H54 (cell line): Measurements from ENCODE around the gene KRTAP6-3.

Experiments
- DNase-seq: peaks from one replicate; pipeline ENCODE4 v3.0.0; 2011; ENCODE audit warnings: low spot score, mixed read lengths; ENCODE audit not compliant: insufficient read length
- FAIRE-seq: peaks from 3 replicates; lab custom pipeline; 2011; peaks lifted over from hg19 to GRCh38; lab: Jason Lieb, UNC
- POLR2A ChIP-seq: IDR thresholded peaks from 2 replicates; pipeline ENCODE4 v1.6.1; 2011; ENCODE audit warnings: low read depth, mild to moderate bottlenecking, low read length

KRTAP6-3 gene

GRCh38 chr21:30592140-30592539, at the start of gene KRTAP6-3:
KRTAP6-3 (plus strand) TSS chr21:30592440; CDS start chr21:30592446, 6 bp downstream.
- FAIRE-seq (no peak), DNase-seq (no peak)
- no peak for TF ChIP-seq POLR2A

GRCh38 chr21:30552782-30553181, 39.5 kb upstream of the KRTAP6-3 start:
- FAIRE-seq (no peak), DNase-seq (no peak)

GRCh38 chr21:30555095-30555494, 37.1 kb upstream of the KRTAP6-3 start:
- FAIRE-seq = no peak
- no peak for TF ChIP-seq POLR2A

More at GRCh38 chr21:30552782-30553181, 39.5 kb upstream of the KRTAP6-3 start:
- TF ChIP-seq POLR2A = no peak

GRCh38 chr21:30561264-30561895, 30.9 kb upstream of the KRTAP6-3 start, which contains the start of gene KRTAP19-7:
KRTAP19-7 (minus strand) TSS chr21:30561314; CDS start chr21:30561289, 25 bp downstream.
- TF ChIP-seq POLR2A = no peak
- DNase-seq (no peak), FAIRE-seq (no peak)

More at GRCh38 chr21:30555095-30555494, 37.1 kb upstream of the KRTAP6-3 start:
- DNase-seq = no peak

- no peak for TF ChIP-seq POLR2A
- DNase-seq = no peak
- no peak for FAIRE-seq
Observed at GRCh38 chr21:30561957-30562356, 30.3 kb upstream of the KRTAP6-3 start.

- DNase-seq (no peak), FAIRE-seq (no peak)
- TF ChIP-seq POLR2A = no peak
Observed at GRCh38 chr21:30563072-30563471, 29.2 kb upstream of the KRTAP6-3 start.

- DNase-seq (no peak), FAIRE-seq (no peak)
- TF ChIP-seq POLR2A = no peak
Observed at GRCh38 chr21:30563630-30564029, 28.6 kb upstream of the KRTAP6-3 start.

GRCh38 chr21:30567617-30568016, 24.6 kb upstream of the KRTAP6-3 start:
- FAIRE-seq = no peak
- no peak for DNase-seq
- TF ChIP-seq POLR2A = no peak

GRCh38 chr21:30577766-30578165, 14.5 kb upstream of the KRTAP6-3 start:
- no peak for DNase-seq
- TF ChIP-seq POLR2A = no peak
- no peak for FAIRE-seq

GRCh38 chr21:30579346-30579745, 12.9 kb upstream of the KRTAP6-3 start:
- FAIRE-seq (no peak), DNase-seq (no peak)
- no peak for TF ChIP-seq POLR2A

- FAIRE-seq = no peak
- no peak for TF ChIP-seq POLR2A
- DNase-seq = no peak
Observed at GRCh38 chr21:30580132-30580531, 12.1 kb upstream of the KRTAP6-3 start.

GRCh38 chr21:30582870-30583269, 9.4 kb upstream of the KRTAP6-3 start:
- FAIRE-seq (no peak), DNase-seq (no peak)
- no peak for TF ChIP-seq POLR2A

GRCh38 chr21:30590297-30590696, 1.9 kb upstream of the KRTAP6-3 start, which contains the start of gene KRTAP22-2:
KRTAP22-2 (minus strand) TSS chr21:30590397.
- FAIRE-seq = no peak
- DNase-seq = no peak
- TF ChIP-seq POLR2A = no peak

- TF ChIP-seq POLR2A = no peak
- FAIRE-seq = no peak
- DNase-seq = no peak
Observed at GRCh38 chr21:30598802-30599201, 6.6 kb downstream of the KRTAP6-3 start, which contains the start of gene KRTAP6-2. KRTAP6-2 (minus strand) TSS chr21:30598902; CDS start chr21:30598874, 28 bp downstream.

- TF ChIP-seq POLR2A = no peak
- no peak for DNase-seq
- no peak for FAIRE-seq
Observed at GRCh38 chr21:30600787-30601186, 8.5 kb downstream of the KRTAP6-3 start, which contains the start of gene KRTAP22-1. KRTAP22-1 (plus strand) TSS chr21:30601087.

- FAIRE-seq = no peak
- no peak for TF ChIP-seq POLR2A
- no peak for DNase-seq
Observed at GRCh38 chr21:30605968-30606367, 13.7 kb downstream of the KRTAP6-3 start.
